ENCODE results near the gene ERVK3-1.

The ERVK3-1 gene

DNA sequence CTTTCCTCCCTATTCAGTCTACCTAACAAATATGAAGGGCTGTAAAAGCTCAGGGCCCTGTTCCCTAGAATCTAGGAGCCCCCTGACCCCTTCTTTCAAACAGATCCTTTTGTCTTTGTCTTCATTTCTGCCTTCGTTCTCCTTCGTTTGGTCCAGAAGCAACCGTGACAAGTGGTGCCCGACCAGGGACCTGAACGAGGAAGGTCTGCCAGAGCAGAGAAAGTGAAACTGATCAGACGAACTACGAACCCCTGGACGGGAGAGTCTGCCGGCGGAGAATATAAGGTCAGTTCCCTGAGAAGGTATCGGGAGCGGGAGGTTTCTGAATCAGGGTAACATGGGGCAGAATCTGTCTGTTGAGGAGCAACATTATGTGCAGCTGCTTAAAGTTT is 751 bp downstream of the ERVK3-1 start:
- DNase-seq = no peak

DNA sequence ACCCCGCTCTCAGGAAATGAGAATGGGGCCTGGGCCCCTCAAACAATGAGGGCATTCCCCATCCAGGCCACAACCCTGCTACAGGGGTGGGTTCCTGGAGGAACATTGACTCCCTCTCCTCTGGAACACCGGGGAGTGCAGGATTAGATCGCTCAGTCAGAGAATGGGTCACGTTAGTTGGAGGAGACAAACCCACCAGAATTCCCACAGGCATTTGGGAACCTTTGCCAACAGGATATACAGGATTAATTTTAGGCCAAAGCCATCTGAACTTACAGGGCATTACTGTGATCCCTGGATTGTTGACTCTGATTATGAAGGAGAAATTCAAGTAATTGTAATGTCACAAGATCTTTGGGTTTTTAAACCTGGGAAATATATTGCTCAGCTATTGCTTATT is 2.6 kb downstream of the ERVK3-1 start:
- no peak for DNase-seq

DNA sequence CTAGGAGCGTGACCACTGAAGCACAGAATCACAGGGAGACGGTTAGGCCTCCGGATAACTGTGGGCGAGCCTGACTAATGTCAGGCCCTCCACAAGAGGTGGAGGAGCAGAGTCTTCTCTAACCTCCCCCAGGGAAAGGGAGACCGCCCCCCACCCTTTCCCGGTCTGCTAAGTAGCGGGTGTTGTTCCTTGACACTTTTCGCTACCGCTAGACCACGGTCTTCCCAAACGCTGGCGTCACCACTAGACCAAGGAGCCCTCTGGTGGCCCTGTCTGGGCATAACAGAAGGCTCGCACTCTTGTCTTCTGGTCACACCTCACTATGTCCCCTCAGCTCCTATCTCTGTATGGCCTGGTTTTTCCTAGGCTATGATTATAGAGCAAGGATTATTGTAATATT is 5.5 kb downstream of the ERVK3-1 start:
- DNase-seq = peak in 1 of 2 donors; percentile 6

DNA sequence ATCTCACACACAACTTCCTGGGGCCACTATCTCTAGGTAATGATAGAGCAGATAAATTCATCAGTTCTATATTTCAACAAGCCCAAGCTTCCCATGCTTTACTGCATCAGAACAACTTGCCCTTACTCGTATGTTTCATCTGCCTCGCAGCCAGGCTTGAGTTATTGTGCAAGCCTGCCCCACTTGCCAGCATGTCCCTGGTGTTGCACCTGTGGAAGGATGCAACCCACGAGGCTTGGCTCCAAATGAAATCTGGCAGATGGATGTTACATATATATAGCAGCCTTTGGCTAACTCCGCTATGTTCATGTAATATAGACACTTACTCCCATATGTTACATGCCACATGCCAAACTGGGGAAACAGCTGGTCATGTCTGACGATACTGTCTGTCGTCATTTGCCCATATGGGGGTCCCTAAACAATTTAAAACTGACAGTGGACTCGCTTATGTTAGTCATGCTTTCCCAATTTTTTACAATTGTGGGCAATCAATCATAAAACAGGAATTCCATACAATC is 6.2 kb downstream of the ERVK3-1 start:
- no peak for DNase-seq

DNA sequence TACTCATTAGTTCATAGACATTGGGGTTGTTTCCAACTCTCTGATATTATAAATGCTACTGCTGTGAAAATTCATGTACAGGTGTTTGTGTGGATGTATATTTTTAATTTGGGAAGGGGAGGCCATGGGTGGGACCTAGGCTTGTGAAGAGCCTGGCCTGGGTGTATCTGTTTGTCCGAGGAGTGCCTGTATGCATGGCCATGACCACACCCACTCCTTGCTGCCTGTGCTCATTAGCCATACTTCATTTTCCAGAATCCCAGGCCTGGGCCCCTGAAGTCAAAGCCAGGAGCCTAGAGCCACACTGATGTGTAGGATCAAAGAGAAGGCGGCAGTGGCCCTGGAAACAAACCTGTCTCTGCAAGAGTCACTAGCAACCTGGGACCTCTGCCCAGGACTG is 10.4 kb downstream of the ERVK3-1 start:
- DNase-seq = no peak

DNA sequence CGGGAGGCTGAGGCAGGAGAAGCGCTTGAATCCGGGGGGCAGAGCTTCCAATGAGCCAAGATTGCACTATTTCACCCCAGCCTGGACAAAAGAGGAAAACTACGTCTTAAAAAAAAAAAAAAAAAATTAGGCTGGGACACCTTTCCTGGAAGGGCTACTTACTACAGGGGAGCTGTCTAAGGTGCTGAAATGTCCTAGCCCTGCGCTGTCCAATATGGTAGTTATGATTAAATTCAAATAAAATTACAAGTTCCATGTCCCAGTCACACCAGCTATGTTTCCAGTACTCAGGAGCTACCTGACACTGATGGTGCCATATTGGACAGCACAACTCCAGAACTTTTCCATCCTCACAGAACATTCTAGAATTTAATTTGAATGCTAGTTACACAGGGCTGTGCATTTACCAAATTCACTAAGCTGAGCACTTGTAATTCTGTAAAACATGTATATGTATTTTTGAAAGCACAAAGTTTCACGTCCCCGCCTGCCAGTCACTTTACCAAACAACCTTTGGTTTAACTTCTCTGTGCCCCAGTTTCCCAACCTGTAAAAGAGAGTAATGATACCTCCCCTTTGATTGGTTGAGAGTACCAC is 12.4 kb downstream of the ERVK3-1 start:
- DNase-seq = no peak

DNA sequence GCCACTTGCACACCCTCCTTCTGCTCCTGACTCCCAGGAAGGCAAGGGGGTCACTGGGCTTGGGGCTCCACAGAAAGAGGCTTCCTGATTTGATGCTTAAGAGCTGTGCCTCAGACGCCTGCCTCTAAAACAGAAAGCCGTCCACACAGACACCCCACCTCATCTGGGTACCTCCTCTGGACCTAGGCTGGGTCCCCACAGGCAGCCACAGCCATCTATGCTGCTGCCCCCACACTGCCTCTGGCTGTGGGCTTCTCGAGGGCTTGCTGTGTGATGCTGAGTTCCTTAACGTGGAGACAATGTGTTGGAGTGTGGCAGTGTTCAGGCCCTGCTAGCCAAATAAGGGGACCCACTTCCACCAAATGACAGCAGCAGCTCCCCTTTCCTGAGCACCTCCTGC is 13.1 kb downstream of the ERVK3-1 start:
- DNase-seq = no peak

DNA sequence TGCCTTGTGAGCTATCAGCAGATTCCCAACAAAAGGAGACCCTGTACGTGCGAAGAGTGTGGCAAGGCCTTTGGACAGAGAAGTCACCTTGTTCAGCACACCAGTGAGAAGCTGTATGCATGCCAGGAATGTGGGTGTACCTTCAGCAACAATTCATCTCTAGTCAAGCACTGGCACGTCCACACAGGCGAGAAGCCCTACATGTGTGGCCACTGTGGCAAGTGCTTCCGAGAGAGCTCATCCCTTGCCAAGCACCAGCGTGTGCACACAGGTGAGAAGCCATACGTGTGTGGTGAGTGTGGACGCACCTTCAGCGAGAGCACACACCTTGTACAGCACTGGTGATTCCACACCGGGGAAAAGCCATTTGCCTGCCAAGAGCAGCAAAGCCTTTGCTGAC is 14.1 kb downstream of the ERVK3-1 start:
- no peak for DNase-seq

DNA sequence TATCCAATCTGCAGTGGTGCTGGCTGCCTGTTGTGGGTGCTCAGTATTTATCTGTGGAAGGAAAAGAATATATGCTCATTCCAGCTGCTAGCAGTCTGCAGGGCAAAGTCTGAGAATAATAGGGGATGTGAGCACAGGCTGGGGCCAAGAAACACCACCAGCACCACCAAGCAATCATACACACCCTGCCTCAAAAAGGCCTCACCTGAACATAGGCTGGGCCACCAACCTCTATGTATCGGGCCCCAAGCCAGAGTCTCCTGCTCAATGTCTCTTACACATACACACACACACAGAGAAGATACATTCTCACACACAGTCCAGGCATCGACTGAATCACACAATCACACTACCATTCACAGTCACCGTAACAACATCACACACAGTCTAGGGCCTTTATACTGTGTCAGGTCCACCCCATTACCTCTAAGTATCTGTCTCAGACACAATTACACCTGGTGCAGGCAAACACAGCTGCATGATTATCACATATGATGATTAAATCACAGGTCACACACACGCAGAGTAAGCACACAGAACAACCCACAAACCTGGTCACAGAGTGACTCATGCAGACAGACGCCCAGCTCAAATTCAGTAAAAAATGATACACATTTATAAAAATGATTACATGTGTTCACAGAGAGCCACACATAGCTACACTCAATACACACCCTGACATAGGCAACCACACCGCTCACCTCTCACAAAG is 20.3 kb downstream of the ERVK3-1 start:
- DNase-seq = no peak

DNA sequence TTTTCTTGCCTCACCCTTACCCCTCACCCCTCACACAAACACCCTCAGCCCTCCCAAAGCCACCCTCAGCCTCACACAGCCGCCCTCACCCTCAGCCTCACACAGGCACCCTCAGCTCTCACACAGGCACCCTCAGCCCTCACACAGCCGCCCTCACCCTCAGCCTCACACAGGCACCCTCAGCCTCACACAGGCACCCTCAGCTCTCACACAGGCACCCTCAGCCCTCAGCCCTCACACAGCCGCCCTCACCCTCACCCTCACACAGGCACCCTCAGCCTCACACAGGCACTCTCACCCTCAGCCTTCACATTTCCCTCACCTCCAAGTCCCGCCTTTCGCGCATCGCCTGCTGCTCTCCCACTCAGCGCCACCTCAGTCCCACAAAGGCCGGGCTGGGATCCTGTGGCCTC is 21.3 kb downstream of the ERVK3-1 start:
- no peak for DNase-seq

DNA sequence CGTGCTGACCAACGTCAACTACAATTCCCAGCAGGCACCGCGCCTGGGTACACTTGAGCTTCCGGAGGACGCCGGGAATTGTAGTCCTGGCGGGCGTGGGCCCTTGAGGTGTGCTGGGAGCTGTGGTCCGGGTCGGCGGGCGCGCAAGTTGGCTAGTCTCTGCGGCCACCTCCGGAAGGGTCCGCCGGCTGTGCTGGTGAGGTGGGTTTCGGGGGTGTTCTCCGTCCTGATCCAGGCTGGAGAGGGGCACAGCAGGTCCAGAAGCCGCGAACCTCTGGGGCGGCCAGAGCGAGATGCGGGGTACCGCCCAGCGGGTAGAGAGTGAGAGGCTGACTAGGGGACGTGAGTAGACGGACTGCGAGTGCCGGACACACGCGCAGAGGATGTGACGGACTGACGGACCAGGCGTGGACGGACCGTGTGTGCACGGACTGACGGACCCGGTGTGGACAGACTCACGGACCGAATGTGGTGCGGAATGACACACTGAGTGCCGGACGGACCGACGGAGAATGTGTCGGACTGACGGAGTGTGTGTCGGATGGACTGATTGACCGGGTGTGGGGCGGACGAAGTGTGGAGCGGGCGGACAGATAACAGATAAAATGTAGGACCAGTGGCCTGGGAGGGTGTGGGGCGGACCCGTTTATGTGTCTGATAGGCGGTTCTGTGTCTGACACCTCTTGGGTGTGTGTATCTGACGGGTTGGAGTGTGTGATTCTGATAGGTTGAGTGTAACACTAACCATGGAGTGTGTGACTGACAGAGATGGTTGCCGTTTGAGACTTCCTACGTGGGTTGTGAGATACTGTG is 21.9 kb downstream of the ERVK3-1 start, which contains the start of gene ZSCAN22:
Gene ZSCAN22, plus strand, starts transcription at position 81 of the 813 bp plus-strand sequence. CDS start 7,809 bp downstream, outside the sequence.
- peak; percentile 87 for DNase-seq

DNA sequence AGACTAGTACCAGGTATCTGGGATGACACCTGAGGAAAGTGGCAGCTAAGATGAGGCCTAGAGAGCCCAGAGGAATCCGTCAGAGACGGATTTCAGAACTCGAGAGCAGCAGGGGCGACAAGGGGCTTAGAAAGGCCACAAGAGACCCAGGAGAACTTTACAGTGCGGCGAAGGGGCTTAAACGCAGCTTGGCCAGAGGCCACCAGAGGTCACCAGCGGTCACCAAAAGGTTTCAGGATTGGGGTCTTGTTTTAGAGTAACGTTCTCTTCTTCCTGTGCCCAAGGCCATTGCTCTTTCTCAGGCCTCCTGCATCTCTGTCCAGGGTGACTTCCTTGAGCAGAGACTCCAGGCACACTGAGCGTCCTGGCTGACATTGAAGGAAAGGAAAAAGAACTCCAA is 23.8 kb downstream of the ERVK3-1 start:
- no peak for DNase-seq

DNA sequence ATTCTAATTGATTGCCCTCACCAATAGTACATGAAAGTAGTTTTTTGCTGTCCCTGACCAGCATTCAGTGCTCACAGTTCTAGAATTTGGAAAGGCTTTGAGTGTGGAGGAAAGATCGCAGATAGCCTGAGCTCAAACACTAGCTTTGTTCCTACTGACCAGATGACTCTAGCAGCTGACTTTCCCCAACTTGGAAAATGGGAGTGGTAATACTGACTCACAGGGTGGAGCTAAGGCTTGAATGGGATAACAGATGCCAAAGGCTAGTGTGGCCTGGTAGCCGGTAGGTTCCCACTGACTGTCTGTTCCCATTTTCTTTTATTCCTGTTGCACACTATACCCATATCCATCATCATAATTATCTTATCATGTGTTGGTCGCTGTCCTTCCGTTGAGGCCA is 25.3 kb downstream of the ERVK3-1 start:
- no peak for DNase-seq

DNA sequence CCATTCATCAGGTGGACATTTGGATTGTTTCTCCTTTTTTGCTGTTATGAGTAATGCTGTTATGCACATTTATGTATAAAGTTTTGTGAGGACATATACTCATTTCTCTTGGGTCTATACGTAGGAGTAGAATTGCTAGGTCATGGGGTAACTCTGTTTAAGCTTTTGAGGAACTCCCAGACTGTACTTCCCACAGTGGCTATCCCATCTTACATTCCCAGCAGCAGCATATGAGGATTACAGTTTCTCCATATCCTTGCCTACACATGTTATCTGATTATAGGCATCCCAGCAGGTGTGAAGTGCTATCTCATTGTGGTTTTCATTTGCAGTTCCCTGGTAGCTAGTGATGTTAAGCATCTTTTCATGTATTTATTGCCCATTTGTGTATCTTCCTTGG is 27.5 kb downstream of the ERVK3-1 start:
- DNase-seq = no peak

DNA sequence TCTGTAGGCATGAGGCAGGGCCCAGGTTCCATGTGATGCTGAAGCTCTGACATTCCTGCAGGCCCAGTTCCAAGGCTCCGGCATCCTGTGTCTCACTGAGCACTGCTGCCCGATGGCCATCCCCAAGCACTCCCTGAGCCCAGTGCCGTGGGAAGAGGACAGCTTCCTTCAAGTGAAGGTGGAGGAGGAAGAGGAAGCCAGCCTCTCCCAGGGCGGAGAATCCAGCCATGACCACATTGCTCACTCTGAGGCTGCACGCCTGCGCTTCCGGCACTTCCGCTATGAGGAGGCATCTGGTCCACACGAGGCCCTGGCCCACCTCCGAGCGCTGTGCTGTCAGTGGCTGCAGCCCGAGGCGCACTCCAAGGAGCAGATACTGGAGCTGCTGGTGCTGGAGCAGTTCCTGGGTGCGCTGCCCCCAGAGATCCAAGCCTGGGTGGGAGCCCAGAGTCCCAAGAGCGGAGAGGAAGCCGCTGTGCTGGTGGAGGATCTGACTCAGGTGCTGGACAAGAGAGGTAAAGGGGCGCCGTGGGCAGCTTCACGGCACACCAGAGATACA is 29.6 kb downstream of the ERVK3-1 start:
- no peak for DNase-seq

DNA sequence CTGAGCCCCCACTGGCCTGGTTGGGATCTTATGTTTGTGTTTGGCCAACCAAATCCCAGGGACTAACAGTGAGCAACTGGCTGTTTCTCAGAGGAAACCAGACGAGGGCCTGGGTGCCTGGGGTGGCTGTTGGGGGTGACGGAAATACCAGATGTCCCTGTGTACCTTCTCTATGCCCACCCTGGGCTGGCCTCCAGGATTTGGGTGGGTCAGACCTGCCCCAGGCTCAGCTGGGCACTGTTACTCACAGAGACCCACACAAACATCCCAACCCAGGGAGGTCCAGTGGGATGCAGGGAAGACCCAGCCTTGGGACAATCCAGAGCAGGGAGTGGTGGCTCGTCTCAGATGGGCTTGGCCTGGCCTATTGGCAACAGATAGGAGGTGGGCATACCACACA is 30.5 kb downstream of the ERVK3-1 start:
- DNase-seq = no peak

DNA sequence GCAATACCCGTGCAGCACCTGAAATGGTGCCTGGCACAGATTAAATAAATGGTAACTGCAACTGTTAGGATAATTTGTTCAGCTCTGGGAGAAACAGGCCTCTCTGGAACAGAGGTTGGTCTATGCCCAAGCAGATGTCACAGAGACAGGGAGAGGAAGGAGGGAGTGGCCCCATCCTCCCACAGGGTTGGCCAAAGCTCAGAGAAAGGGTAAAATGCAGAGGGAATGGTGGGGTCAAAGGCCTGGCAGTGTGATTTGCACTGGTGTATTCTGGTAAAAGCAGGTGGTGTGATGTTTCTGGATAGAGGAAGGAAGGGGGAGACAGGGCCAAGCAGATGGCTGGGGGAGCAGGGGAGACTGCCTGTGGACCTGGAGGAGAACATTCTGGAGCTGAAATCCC is 31.0 kb downstream of the ERVK3-1 start:
- DNase-seq = no peak

DNA sequence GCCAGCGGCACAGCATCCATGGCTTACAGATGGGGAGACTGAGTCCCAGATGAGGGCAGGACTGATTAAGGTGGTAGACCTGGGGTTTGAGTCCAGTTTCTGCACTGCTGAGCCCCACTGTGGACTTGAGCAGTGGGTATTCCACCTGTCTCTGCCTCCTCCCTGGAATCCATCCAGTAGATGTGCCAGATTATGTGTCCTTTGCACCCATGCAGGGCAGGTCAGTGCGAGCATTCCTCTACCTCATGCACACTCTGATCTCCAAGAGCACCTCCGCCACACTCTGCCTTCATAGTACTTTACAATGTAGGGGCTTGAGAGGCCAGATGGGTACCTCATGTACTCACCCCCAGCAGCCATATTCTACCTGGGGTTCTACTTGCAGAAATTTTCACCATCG is 31.6 kb downstream of the ERVK3-1 start:
- DNase-seq = no peak

DNA sequence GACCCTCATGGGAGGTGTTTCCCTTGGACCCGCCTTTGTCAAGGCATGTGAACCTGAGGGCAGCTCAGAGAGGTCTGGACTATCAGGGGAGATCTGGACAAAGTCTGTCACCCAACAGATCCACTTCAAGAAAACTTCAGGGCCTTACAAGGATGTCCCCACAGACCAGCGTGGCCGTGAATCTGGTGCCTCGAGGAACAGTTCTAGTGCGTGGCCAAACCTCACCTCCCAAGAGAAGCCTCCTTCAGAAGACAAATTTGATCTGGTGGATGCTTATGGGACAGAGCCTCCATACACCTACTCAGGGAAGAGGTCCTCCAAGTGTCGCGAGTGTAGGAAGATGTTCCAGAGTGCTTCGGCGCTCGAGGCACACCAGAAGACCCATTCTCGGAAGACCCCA is 33.2 kb downstream of the ERVK3-1 start:
- no peak for DNase-seq

DNA sequence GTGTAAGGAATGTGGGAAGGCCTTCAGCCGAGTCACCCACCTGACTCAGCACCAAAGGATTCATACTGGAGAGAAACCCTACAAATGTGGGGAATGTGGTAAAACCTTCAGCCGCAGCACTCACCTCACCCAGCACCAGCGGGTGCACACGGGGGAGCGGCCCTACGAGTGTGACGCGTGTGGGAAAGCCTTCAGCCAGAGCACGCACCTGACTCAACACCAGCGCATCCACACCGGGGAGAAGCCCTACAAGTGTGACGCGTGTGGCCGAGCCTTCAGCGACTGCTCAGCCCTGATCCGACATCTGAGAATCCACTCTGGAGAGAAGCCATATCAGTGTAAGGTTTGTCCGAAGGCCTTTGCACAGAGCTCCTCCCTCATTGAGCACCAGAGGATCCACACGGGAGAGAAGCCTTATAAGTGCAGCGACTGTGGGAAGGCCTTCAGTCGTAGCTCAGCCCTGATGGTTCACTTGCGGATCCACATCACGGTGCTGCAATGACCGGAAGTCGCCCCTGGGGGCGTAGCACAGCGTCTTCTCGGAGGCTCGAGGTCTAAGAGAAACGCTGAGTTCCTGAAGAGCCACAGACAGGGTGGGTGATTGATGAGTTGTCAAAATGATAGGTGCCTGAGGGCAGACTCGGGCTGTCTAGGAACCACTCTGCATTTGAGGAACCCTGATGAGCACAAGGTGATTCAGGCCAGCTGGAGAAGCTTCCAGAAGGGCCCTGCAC is 33.8 kb downstream of the ERVK3-1 start:
- DNase-seq = no peak

DNA sequence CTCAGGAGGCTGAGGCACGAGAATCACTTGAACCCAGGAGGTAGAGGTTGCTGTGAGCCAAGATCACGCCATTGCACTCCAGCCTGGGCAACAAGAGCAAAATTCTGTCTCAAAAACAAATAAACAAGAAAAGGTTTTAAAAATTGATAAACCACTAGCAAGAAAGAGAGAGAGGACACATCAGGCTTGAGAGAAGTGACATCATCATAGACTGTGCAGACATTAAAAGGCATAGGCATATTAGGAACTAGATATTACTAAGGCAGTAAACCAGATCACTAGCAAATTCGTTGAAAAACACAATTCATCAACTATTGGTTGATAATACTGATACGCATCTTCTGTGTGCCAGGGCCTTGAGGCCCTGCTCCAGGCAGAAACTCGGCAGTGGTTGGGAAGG is 40.4 kb downstream of the ERVK3-1 start:
- no peak for DNase-seq
